GM06990 (cell line): ENCODE results near the gene ZNF865.

Experiments used
- DNase-seq: peaks from one replicate; pipeline ENCODE4 v3.0.0-alpha.2; 2011; ENCODE audit not compliant: insufficient read length; ENCODE audit errors: extremely low read depth
- H3K27me3 ChIP-seq: replicated peaks from 2 replicates; pipeline ENCODE4 v1.6.0; 2011; ENCODE audit warnings: low read length; ENCODE audit not compliant: control insufficient read depth, insufficient read depth
- H3K36me3 ChIP-seq: 2 replicates; pipeline ENCODE4 v1.5.1; 2011; ENCODE audit warnings: low read length; ENCODE audit not compliant: control insufficient read depth, insufficient read depth
- H3K4me3 ChIP-seq: replicated peaks from 2 replicates; pipeline ENCODE4 v1.5.1; 2011; ENCODE audit warnings: low read depth, mild to moderate bottlenecking, control low read depth, low read length
- CTCF ChIP-seq: IDR thresholded peaks from 2 replicates; pipeline ENCODE4 v1.5.1; 2011; ENCODE audit warnings: low read length, control low read depth, mild to moderate bottlenecking, inconsistent platforms; ENCODE audit not compliant: insufficient read depth, poor library complexity, severe bottlenecking

The ZNF865 gene

DNA sequence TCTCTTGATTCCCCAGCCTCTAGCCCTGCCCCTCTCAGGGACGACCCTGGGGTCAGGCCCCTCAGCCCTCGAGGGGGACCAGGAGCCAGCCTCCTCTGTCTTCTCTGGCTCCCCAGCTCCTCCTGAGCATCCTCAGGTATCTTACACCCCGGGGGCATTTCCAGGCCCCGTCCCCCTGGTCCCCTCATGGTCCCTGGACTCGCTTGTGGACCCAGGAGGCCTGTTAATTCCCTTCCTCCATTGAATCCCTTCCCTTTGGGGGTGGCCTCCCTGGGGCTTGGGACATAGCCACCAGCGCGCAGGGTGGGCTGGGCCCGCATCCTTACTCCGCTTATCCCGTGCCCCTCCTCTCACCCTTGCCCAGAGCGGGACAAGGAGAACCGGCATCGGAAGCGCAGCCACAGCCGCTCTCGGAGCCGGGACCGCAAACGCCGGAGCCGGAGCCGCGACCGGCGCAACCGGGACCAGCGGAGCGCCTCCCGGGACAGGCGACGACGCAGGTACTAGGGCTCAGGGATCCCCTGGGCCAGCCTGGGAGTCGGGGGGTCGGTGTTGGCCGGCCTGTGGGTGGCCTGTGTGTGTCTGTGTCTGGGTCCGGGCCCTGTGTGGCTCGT is 53.5 kb downstream of the ZNF865 start:
- no peaks in the 10 kb centered on the region for H3K27me3 ChIP-seq
- DNase-seq, result no peak
- H3K4me3 ChIP-seq, result peak overlapping the region; percentile 77
- no peak for TF ChIP-seq CTCF
- H3K36me3 ChIP-seq, result peaks cover 41% of the 10 kb centered on the region

DNA sequence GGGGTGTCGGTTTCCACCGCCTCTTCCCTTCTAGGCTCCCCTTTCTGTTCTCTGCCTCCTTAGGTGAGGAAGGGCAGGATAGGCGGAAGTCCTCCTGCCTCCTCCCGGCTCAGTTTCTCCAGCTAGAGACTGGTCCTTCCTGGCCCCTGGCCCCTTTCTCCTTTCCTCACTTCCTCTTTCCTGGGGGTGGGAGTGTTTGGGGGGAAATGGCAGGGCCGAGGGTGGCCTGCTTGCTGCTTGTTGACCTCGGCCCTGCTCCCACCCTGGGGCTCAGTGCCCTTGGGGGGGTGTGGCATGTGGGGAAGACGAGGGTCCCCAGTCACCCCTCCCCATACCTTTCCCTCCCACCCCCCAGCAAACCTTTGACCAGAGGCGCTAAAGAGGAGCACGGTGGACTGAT is 54.4 kb downstream of the ZNF865 start:
- no peak for TF ChIP-seq CTCF
- DNase-seq, result no peak

GRCh38 chr19:55660404-55660803 is 55.0 kb downstream of the ZNF865 start:
- H3K4me3 ChIP-seq, result no peak overlapping the region
- no peaks in the 10 kb centered on the region for H3K27me3 ChIP-seq
- H3K36me3 ChIP-seq, result peaks cover 50% of the 10 kb centered on the region
- TF ChIP-seq CTCF, result no peak
- no peak for DNase-seq

More for the DNA sequence above, 54.4 kb downstream of the ZNF865 start:
- Histone ChIP-seq H3K27me3 (no peaks in the 10 kb centered on the region), H3K36me3 (peaks cover 48% of the 10 kb centered on the region), H3K4me3 (no peak overlapping the region)

DNA sequence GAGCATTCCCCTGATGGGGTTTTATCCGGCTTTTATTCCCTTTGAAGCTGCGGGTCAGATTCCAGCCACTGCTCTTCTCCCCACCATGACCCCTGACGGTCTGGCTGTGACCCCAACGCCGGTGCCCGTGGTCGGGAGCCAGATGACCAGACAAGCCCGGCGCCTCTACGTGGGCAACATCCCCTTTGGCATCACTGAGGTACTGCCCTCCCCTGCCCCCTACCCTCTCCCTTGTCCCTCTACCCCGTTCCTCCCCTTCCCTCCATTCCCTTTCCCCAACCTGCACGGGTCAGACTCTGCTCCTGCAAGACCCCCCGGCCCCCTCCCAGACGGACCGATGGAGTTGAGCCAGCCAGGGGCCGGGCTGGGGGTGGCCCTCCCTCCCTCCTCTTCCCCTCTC is 55.5 kb downstream of the ZNF865 start:
- TF ChIP-seq CTCF, result no peak
- no peak overlapping the region for H3K4me3 ChIP-seq
- H3K36me3 ChIP-seq, result peaks cover 53% of the 10 kb centered on the region

DNA sequence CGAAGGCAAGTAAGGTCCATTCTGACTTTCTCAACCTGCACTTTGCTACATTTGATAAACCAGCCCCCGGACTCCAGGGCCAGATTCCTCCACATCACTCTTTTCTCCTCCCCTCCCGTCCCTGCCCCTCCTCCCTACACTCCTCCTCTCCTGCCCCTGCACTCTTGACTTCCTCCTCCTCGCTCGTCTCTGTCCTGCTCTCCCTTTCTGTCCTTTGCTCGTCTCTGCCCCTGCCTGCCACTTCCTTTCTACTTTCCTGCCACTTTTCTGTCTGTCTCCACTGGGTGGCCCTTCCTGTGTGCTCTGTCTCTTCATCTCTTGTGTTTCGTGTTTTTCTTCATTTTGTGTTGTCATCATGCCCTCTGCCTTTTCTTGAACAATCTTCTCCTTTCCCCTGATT is 56.4 kb downstream of the ZNF865 start:
- TF ChIP-seq CTCF, result no peak
- no peak for DNase-seq
- H3K27me3 ChIP-seq, result no peaks in the 10 kb centered on the region
- no peak overlapping the region for H3K4me3 ChIP-seq
- peaks cover 61% of the 10 kb centered on the region for H3K36me3 ChIP-seq

More for the DNA sequence above, 55.5 kb downstream of the ZNF865 start:
- DNase-seq, result no peak
- no peaks in the 10 kb centered on the region for H3K27me3 ChIP-seq
